Measurements from ENCODE around the gene TTLL12. TPM values are rescaled to one million over a fixed set of nuclear protein-coding genes. Genes with fewer than 3 reads are reported as not detected.

TTLL12 gene
- total RNA-seq, 1 experiment from 2014 or later: 100 TPM

GRCh38 chr22:43210631-43211515 lies 23.9 kb upstream of the TTLL12 start:
- DNase-seq (ENCODE audit: low read depth, low spot score): no peak
- H2AFZ ChIP-seq (ENCODE audit: low read depth, low read length, poor library complexity, severe bottlenecking): no peak overlapping the region
- no peaks in the 10 kb centered on the region for H3K9me2 ChIP-seq (ENCODE audit: insufficient read depth)
- ChIA-PET CTCF (no interaction called here), POLR2A (no interaction called here), RAD21 (ENCODE audit: low non-redundant PET in 1 of 2, low total read pairs in 2 of 2, uncharacterized antibody in 2 of 2, unreplicated experiment in 2 of 2) (interaction anchor here in 1 of 2 experiments (0.7 kb wide), 1 partner anchor 33 kb away, joined by 3 read pairs; no protein-coding TSS in a partner anchor)
- TF ChIP-seq CEBPB (IDR thresholded peaks at IDR 0.05; ENCODE audit: low read depth) (no peak), POLR2AphosphoS5 (IDR thresholded peaks at IDR 0.05; ENCODE audit: low read depth, low read length) (no peak), CBX3 (IDR thresholded peaks at IDR 0.05; ENCODE audit: low read depth) (no peak), SIN3A (IDR thresholded peaks at IDR 0.05; ENCODE audit: low read depth) (no peak), RAD21 (IDR thresholded peaks at IDR 0.05; ENCODE audit: low read depth) (no peak)
- peaks cover 4 to 17% of the 10 kb centered on the region in 2 experiments; a peak in 3 of 4 replicates for H3K4me1 ChIP-seq (ENCODE audit: control insufficient read depth in 1 of 2, insufficient read depth in 2 of 2, low read length in 2 of 2)
- intact Hi-C loops (cut with micrococcal nuclease): no loop called here
- no peaks in the 10 kb centered on the region for H3K36me3 ChIP-seq (ENCODE audit: control insufficient read depth in 1 of 2, insufficient read depth in 2 of 2, low read length in 2 of 2)
- no peak for ATAC-seq
- H3K27me3 ChIP-seq (ENCODE audit: insufficient read depth, low read length): no peaks in the 10 kb centered on the region
- no peaks in the 10 kb centered on the region for H3K9me3 ChIP-seq (ENCODE audit: control insufficient read depth in 1 of 2, insufficient read depth in 1 of 2, low read depth in 1 of 2, low read length in 2 of 2)
- H3K4me3 ChIP-seq (replicated peaks in 1 of 2; ENCODE audit: low read depth in 1 of 2, low read length in 2 of 2): no peak overlapping the region
- no peak overlapping the region for H3K4me2 ChIP-seq (ENCODE audit: low read length)
- no peaks in the 10 kb centered on the region for H4K20me1 ChIP-seq (ENCODE audit: insufficient read depth)
- BruUV-seq (replicated peaks): no TSS peak
- H3K79me2 ChIP-seq (ENCODE audit: insufficient read depth, low read length): no peaks in the 10 kb centered on the region
- no peak overlapping the region for H3K27ac ChIP-seq (ENCODE audit: low read depth, low read length)
- H3K9ac ChIP-seq (ENCODE audit: low read length): no peak overlapping the region

DNA sequence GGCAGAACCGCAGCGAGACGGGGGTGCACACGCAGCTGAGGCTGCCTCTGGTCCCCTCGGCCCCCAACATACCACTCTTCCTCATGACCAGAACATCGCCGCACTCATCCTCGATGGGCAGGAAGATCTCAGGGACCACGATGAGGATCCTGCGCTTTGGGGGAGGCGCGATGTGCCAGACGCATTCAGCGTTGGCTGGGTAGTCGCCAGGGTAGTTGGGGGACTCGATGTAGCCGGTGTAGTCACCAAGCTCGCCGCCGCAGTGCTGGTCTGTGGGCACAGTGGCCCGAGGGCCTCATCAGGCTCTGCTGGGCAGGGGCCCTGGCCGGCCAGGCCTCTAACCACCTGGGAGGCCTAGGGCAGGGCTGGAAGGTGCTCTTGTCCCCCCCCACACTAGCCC lies 23.0 kb upstream of the TTLL12 start:
- no peaks in the 10 kb centered on the region for H3K27me3 ChIP-seq (ENCODE audit: insufficient read depth, low read length)
- no peak overlapping the region for H3K4me3 ChIP-seq (replicated peaks in 1 of 2; ENCODE audit: low read depth in 1 of 2, low read length in 2 of 2)
- no peak overlapping the region for H2AFZ ChIP-seq (ENCODE audit: low read depth, low read length, poor library complexity, severe bottlenecking)
- BruUV-seq (replicated peaks): no TSS peak
- CTCF ChIA-PET: no interaction called here
- H3K4me1 ChIP-seq (ENCODE audit: control insufficient read depth in 1 of 2, insufficient read depth in 2 of 2, low read length in 2 of 2): peaks cover 4 to 17% of the 10 kb centered on the region in 2 experiments; a peak in 3 of 4 replicates
- H3K9me3 ChIP-seq (ENCODE audit: control insufficient read depth in 1 of 2, insufficient read depth in 1 of 2, low read depth in 1 of 2, low read length in 2 of 2): no peaks in the 10 kb centered on the region
- POLR2A ChIA-PET: no interaction called here
- no peak for DNase-seq (ENCODE audit: low read depth, low spot score)
- no peaks in the 10 kb centered on the region for H3K79me2 ChIP-seq (ENCODE audit: insufficient read depth, low read length)
- RAD21 ChIA-PET (ENCODE audit: low non-redundant PET in 1 of 2, low total read pairs in 2 of 2, uncharacterized antibody in 2 of 2, unreplicated experiment in 2 of 2): interaction anchor here in 1 of 2 experiments (0.5 kb wide), 1 partner anchor 53 kb away, joined by 4 read pairs; no protein-coding TSS in a partner anchor
- H3K9ac ChIP-seq (ENCODE audit: low read length): no peak overlapping the region
- no peak overlapping the region for H3K27ac ChIP-seq (ENCODE audit: low read depth, low read length)
- no peak overlapping the region for H3K4me2 ChIP-seq (ENCODE audit: low read length)
- intact Hi-C loops (cut with micrococcal nuclease): no loop called here
- no peaks in the 10 kb centered on the region for H3K9me2 ChIP-seq (ENCODE audit: insufficient read depth)
- H4K20me1 ChIP-seq (ENCODE audit: insufficient read depth): no peaks in the 10 kb centered on the region
- no peak for ATAC-seq
- H3K36me3 ChIP-seq (ENCODE audit: control insufficient read depth in 1 of 2, insufficient read depth in 2 of 2, low read length in 2 of 2): no peaks in the 10 kb centered on the region
- TF ChIP-seq SIN3A (IDR thresholded peaks at IDR 0.05; ENCODE audit: low read depth) (no peak), ELF1 (IDR thresholded peaks at IDR 0.05; ENCODE audit: borderline replicate concordance, low read depth) (no peak), YY1 (IDR thresholded peaks at IDR 0.05; ENCODE audit: extremely low read depth, insufficient replicate concordance, low read depth, low read length) (no peak), ATF3 (IDR thresholded peaks at IDR 0.05) (no peak), CEBPB (IDR thresholded peaks at IDR 0.05; ENCODE audit: low read depth) (no peak), ZNF274 (IDR thresholded peaks at IDR 0.05; ENCODE audit: low read depth, low read length) (no peak), SP1 (IDR thresholded peaks at IDR 0.05; ENCODE audit: low read depth) (no peak), ZFX (IDR thresholded peaks at IDR 0.05) (no peak), REST (IDR thresholded peaks at IDR 0.05; ENCODE audit: low read depth) (no peak), CTCF (IDR thresholded peaks at IDR 0.05 in 2 of 3, conservative IDR thresholded peaks at IDR 0.05 in 1 of 3; ENCODE audit: borderline replicate concordance in 1 of 3, insufficient read depth in 1 of 3, low read depth in 2 of 3, low read length in 2 of 3) (no peak)

Measured in HCT116 (cell line).